HG02678 (cell line): ENCODE measurements around the gene APLP2.
"Not testable (repeated sequence)": the region's sequence is repeated elsewhere in the genome, so short reads cannot be mapped to it uniquely, and the experiment has no call there.

Experiments used
- ATAC-seq: cut with Tn5 transposase; IDR thresholded peaks from one replicate; pipeline ENCODE4 v1.9.1; 2021; ENCODE audit warnings: mild to moderate bottlenecking, moderate library complexity; ENCODE audit not compliant: unreplicated experiment

APLP2 gene

DNA sequence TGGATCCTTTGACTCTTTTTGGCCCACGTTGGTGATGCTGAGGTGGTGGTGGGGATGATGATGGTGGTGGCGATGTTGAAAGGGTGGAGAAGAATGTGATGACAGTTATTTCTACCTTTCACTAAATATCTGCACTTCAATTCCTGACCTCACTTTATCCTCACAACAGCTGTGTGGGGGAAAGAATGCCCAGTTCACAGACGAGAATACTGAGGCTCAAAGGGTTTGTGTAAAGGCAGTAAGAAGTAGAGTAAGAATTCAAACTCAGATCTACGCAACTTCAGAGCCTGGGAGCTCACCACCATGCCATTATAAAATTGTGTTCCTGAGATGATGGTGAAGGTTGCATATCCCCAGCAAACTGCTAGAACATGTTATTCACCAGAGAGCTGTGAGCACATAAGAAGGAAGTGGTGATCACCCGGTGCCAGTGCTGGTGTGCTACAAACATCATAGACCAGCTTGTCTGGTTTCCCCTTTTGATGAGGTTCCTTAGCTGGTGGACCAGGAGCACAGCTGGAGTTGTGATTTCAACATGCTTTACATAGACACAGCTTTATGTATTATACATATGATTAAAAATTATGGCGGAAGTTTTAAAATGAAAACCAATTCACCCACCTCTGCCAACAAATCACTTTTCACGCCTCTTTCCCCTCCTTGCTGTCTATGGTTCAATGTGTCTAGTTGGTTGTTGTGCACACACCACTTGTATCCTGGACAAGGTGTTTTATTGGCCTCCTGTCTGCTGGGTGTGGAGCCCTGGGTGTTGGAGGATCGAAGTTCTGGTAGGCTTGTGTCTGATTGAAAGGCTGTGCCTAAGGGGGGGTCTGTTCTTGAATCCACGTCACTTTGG, 96.1 kb downstream of the APLP2 start:
- no peak for ATAC-seq

DNA sequence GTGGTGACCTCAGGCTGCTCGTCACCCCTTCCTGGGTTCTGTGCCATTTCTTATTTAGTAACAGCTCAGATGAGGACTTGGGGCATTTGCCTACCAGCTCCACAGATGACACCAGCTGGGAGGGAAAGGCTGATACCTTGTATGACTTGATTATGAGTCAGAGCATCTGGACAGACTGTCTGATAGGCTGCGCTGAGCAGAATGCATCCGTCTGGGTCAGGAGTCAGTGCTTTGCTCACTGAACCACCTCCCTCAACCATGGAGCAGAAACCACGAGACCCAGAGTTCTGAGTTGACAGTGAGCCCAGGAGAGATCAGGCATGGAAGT, 96.7 kb downstream of the APLP2 start:
- ATAC-seq, result no peak

- ATAC-seq, result no peak
These were observed 97.5 kb downstream of the APLP2 start for GRCh38 chr11:130167146-130167545.

DNA sequence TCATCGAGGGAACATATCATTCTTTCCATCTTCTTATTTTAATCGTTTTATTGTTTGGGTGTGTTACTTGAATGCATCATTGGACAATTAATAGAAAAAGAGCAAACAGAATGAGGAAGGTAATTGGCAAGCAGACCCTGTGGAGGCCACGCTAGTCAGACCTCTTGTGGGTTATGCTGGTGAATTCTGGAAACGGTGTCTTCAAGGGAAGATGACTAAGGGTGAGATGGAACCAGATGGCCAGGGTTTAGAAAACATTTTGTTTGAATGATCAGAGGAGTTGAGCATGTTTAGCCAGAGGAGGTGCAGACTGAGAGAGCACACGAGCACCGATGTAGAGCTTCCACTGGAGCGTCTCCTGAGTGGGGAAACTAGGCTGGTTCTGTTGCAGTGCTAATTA, 98.4 kb downstream of the APLP2 start:
- no peak for ATAC-seq

DNA sequence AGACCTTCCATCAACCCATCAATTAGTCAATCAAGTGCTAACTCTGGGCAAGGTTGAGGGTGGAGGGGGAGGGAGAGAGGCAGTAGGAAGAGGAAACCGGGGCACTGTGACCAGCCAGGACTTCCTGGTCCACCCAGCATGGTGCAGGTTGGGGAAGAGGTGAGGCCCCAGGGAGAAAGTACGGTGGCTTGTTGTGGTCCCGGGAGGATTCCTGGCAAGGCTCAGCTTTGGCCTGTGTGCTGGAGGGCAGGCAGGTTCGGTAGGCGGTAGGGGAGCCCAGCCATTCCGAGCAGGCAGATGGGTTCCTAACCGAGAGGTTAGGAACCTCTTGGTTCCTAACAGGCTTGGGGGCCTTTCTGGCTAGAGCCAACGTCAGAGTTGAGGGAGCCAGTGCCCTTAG, 100.7 kb downstream of the APLP2 start:
- ATAC-seq, result no peak

DNA sequence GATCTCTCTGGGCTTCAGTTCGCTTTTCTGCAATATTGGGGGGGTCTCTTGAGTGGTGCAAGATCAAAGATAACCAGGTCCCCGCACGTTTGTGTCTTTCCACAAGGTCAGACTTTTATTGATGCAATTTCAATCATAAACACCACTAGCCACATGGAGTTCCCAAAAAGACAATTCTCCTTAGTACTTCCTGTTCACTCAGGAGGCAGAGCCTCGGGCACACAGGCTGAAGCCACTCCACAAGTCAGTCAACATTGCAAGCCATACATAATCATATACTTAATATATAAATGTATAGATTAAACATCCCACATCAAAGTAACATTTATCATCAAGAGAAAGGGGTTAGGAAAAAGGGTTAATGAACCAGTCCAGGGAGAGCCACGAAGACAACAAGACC, 101.8 kb downstream of the APLP2 start:
- ATAC-seq, result no peak

- ATAC-seq, result not testable (repeated sequence)
These were observed 102.3 kb downstream of the APLP2 start for GRCh38 chr11:130172001-130172400.

DNA sequence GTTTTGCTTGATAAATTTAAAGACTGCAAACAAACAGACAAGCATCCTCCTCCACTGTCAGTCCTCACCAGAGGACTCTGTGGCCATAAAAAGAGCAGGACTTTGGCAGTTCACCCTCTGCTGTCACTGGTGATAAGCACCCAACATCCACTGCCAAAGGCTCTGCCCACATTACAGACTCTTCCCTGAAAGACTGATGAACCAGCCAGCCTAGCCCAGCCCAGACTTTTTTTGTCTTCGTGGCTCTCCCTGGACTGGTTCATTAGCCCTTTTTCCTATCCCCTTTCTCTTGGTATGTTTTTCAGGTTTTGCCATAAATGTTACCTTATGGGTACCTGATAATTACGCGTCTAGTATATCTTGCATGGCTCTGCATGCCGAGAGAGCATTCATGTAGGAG, 104.9 kb downstream of the APLP2 start:
- no peak for ATAC-seq

GRCh38 chr11:130175898-130176297, 106.2 kb downstream of the APLP2 start:
- peak; percentile 62 for ATAC-seq

DNA sequence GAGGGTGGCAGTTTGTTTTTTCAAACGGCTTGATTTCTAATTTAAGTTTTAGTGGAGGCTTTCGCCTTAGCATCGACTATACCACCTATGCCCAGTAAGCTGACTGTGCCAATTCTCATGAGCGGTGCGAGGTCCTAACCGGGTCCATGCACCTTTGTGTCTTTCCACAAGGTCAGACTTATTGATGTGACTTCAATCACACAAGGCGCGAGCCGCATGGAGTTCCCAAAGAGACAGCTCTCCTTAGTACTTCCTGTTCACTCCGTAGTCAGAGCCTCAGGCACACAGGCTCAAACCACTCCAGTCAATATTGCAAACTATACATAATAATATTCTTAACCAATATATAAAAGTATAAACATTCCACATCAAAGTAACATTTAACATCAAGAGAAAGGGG, 108.1 kb downstream of the APLP2 start:
- no peak for ATAC-seq

DNA sequence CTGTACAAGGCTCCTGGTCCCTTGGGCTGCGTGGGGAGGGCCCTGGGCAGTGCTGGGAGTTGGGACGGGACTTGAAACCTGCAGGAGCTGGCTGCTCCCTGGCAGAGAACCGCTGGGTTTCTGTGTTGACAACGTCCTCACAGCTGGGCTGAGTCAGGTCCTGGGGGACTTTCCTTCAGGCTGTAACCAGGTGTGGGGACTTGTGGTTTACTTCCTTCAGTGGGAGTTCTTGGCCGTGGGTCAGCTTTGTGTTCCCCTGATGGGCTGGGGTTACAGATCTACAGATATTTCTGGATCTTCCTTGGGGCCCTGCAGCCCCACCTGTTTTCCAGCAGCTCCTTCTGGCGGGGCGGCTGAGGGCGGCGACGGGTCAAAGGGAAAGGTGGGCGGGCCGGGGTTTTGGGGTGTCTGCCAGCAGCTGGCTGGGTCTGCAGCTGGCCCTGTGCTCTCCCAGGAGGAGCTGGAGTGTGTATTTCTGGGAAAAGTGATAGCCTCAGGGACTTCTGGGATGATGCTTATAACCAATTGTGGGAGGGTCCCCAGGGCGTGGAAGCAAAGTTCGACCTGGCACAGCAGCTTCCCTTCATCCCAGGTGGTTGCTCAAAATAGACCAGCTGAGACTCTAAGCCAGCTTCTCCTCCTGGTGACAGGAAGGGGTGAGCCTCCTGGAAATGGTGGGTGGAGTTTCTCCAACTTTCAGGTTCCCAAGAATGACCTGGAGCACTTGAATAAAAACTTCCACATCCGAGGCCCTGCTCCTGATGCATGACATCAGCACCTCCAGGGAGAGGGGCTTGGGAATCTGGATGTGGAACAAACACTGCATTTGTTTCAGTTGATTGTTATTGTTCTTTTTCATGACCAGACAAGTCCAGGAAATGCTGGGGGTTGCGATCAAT, 109.0 kb downstream of the APLP2 start:
- no peak for ATAC-seq

- ATAC-seq, result no peak
These were observed 110.0 kb downstream of the APLP2 start for GRCh38 chr11:130179396-130180306.

DNA sequence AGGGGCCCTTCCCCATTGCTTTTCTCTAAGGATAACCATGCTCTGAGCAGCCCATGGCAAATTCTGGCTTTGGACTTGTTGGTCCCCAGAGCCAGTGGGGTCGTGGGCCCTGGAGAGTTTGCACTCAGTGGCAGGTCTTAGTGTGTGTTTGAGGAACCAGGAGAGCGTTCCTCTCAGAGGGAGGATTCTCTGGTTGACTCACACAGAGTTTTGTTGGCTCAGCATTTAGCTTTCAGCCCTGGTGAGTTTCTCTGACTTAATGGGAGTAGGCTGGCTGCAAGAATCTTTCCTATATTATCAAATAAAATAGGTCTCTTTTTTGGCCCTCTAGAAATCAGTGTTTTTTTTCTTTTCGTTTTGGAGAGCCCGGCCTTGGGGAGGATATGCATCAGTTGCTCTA, 110.8 kb downstream of the APLP2 start:
- ATAC-seq, result no peak

GRCh38 chr11:130180896-130181294, 111.2 kb downstream of the APLP2 start:
- no peak for ATAC-seq

DNA sequence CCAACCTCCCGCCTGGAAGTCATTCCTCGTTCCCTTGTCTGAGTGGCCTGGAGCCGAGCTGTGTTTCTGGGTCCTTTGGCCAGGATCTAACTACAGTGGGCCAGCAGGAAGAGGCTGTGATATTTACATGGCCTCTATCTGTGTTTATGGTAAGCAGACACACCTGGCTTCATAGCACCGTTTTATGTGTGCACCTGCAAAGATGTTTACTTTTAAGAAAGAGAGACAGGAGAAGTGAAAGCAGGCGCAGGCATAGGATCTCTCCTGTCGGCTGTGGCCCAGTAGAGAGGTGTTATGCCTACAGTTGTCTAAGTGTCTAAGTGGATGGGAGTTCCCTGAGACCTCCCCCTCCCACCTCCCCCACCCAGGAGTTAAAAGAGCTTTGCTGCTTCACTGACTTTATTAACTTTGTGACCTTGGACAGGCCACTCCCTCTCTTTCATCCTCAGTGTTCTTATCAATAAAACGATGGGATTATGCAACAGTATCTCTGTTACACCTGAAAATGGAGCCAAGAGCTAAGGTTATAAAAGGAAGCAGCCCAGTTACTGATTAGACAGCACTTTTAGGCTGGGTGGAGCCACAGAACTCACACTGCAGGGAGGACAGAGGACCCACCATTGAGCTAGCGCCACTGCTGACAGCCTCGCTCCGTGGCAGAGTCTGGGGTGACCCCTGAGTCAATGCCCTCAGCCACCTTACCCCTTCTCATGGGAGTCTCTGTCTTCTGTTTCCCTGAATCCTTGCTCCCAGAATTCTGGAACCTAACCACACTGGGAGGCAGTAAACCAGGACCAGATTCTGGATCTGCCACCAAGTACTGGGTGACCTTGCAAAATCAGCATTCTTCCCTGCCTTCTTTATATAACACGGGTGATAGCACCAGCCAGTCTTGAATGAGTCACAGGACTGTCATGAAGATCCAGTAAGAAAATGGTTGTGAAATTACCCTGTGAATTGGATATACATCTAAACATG, 111.9 kb downstream of the APLP2 start:
- ATAC-seq, result peak; percentile 76

DNA sequence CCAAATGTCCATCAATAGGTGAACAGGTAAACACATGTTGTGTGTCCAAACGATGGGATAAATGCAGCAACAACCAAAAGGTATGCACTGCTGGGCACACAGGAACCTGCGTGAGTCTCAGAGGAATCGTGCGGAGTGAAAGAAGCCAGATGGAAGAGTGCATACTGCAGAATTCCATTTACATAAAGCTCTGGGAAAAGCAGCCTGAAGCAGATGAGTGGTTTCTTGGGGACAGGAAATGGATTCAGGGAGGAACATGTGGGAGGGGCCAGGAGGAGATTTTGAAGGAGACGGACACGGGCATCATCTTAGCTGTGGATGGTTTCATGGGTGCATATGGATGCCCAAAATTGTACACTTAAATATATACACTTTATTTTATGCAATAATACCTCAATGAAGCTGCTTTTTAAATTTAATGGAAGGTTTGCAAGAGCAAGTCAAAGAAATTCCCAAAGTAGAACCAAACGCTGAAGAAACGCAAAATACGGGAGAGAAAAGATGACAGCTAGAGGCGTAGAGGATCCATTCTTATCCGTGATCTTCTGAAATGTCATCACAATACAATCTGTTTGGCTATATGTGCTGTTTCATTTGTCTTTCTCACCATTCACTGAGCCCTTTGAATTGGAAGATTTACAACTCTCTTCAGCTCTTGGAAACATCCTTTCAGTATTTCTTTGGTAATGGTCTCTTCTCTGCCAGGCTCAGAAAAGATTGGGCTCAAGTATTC, 114.3 kb downstream of the APLP2 start:
- no peak for ATAC-seq

DNA sequence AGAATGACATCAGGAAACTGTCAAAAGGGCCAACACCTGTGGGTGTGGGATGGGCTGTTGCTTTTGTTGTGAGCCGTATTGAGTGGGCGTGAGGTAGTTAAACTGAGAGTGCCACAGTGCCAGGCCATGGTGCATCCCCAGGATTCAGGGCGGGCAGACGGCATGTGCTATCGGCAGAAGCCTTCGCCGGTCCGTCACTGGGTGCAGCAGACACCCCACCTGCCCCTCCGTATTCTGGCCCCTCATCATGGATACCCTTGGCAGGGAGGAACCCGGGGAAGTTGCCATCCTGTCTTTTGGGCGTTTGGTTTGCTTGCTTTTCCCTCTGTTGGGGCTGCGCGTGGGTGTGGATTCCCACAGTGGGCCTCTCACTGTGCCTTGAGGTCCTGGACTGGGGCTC, 117.4 kb downstream of the APLP2 start:
- no peak for ATAC-seq

DNA sequence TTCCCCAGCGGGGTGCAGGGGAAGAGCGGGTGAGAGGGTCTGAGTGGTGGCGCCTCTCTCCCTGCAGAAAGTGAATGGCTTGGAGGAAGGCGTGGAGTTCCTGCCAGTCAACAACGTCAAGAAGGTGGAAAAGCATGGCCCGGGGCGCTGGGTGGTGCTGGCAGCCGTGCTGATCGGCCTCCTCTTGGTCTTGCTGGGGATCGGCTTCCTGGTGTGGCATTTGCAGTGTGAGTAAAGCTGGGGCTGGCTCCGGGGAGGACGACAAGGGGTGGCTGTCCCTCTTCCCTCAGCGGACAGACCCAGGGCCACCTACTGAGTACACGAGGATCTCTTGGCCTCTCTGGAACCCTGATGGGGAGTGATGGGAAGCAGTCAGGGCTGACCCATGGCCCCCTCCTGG, 118.4 kb downstream of the APLP2 start:
- no peak for ATAC-seq
